IPS-NIHi7 (cell line): ENCODE results near the gene CELF1.

ENCODE experiments used
- DNase-seq: peaks from one replicate; pipeline ENCODE4 v3.0.0; 2012; ENCODE audit warnings: mixed read lengths; ENCODE audit errors: extremely low spot score

The CELF1 gene

DNA sequence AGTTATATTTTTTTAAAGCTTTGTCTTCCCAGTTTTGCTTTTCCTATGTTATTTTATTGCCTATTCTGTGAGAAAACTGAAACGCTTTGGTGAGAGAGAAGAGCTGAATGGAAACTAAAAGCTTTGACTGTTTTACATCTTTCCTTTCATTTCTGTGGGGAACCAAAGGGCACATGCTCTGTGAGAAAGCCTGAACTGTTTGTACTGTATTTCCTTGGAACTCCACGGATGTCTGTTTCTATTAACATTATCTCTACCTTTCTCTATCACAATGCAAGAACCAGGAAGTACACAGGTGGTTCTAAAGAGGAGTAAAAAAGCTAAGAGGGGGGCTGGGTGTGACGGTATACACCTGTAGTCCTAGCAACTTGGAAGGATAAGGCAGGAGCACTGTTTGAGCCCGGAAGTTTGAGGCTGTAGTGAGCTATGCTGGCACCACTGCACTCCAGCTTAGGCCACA, 43.8 kb downstream of the CELF1 start:
- DNase-seq: no peak

DNA sequence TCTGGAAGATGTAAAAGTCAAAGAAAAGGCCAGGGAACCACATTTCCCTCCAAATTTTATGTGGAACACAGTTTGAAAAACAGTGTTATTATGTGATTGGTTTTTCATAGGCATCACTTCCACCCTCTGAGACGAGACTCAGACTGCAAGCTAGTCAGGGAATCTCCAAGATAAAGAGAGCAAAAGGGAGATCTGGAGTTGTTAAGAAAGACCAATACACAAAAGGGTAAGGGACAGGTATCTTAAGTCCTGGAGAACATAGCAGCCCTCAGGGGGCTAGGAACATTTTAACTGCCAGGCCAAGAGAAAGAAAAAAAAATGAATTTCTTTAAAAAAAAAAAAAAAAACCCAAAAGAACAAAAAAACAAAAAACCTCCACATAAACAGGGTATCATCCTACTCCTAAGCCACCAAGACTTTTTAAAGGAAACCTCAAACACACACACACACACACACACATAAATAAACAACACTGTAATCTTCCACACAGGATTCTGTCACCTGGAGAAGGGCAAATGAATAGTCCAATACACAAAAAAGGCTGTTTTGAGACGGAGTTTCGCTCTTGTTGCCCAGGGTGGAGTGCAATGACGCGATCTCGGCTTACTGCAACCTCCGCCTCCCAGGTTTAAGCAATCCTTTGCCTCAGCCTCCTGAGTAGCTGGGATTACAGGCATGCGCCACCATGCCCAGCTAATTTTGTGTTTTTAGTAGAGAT, 44.5 kb downstream of the CELF1 start:
- peak; percentile 25 for DNase-seq

DNA sequence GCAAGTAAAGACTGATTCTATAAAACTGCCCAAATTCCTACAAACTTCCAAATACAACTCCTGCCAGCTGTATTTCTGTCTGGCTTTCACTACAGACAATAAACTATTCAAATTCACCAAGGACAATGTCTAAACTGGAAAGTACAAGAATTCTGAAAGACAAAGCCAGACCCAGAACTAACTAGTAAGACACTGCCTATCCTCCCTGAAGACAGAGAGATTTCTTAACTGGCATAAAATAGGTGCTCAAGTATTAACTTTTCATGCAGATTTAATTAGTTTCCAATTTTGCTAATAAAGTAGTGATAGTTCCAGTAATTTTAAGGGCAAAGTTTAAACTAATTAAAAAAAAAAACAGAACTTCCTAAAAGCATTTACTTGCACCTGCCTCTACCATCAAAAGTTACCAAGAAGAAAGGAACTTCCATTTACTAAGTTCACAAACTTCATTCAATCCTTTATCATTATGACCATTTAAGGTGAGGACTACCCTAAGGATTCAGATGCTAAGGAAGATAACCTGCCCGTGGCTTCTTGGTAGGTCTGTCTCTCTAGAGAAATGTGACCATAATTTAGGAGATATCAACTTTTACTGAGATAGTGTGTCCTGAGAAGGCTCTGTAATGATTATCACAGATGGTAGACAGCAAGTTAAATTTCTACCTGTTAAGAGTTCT, 45.2 kb downstream of the CELF1 start:
- DNase-seq: no peak

DNA sequence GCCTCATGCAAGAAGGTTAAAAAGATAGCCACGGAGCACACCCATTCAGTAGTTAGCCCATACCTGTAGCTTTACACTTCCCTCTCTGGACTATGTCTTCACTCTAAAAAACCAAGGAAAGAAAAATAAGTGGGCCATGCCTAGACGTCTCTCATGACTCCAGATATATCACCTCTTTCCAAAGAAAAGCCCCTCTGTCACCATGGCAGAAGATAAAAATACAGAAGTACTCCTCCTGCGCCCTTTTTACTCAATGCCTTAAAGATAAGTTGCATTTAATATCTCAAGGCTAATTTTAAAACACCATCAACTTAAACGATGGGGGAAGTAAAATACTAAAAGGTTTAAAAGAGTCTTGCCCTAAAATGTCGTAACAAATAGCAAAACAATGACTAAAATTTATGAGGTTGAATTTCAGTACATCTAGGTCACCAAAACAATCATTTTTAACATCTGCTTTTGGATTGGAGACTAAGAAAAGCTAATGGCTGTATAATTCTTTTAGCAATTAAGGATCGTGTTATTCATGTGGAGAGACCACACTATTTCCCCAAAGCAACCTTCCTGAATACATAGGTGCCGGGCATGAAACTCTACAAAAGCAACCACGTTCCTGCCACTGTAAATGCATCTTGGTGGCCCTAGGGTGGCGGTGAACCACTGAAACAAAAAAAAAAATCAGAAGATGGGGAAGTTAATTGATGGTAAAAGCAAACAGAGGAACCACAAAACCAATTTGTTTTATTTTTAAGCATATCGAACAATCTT, 46.0 kb downstream of the CELF1 start:
- DNase-seq: no peak

DNA sequence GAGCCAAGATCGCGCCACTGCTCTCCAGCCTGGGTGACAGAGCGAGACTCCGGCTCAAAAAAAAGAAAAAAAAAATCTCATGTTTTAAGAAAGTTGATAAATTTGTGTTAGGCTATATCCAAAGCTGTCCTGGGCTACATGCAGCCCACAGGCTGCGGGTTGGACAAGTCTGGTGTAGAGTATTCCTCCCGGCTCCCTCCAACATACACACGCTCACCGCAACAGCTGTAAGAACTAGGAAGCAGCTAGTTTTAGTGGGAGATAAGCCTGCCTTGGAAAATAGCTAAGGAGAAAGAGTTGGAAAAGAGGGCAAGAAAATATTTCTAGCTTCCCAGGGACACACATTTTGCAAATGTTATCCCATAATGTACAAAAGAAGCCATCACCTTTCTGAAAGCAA, 46.6 kb downstream of the CELF1 start:
- no peak for DNase-seq

DNA sequence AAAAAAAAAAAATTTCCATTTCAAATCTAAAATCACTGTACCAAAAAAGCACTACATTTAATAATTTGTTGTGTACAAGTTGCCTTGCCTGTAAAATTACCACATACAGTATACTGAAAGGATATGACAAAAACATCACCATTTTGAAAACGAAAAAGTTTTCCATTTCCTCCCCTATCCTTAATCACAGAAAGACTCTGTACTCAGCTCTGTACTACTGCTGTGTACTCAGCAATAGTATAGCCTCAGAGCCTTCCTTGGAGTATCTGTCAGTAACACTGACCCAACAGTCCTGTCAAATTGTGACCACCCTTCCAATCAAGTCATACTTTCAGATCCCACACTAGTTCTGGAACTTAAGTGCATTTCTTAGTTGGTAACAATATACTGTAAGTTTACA, 48.0 kb downstream of the CELF1 start:
- DNase-seq: no peak

DNA sequence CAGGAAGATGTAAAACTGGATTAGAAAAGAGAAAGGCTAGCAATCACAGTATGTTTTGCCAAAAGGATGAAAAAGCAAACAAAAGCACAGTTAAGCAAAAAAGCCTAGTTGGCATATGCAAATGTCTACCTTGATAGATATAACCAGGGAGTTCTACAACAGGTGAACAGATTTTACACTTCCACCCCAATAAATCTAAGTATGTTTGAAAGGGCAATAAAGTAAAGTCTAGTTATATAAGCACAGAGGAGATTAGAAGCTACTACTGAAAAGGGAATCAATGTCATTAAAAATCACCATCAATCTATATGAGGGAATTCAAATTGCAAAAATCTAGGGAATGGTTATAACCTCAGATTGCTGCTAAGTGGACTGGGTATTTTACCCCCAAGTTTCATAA, 49.7 kb downstream of the CELF1 start:
- DNase-seq: no peak

DNA sequence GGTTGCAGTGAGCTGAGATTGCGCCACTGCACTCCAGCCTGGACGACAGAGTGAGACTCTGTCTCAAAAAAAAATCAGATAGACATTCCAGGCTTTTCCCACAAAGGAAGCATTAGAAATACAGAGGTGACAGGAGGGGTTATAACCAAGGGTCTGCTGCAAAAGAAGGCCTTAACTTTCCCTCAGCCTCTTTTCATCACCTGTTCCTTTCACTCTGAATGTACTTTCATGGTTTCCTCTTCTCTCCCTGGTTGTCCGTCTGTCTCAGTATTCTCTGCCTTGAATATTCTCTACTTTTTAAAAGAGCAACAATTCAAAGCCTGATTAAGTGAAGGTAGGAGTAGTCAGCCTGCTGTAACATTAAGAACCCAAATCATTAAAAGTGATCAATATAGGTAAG, 50.2 kb downstream of the CELF1 start:
- DNase-seq: no peak

DNA sequence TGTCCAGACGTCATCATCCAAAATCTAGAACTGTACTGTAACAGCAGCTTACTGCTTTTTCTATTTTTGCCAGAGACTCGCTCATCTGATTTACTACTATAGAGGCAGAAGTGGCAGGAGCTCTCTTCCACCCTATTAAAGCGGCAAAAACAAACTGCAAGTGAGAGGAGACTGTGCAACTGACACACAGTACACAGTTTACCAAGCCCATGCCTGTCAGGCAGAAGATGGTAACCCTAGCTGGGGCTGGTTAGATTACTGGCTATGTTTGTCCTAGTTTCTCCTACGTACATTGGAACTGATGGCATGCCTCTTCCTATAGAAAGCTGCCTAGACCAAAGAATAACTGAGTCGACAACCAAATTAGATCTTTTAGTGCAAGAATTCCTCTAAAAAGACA, 51.8 kb downstream of the CELF1 start:
- DNase-seq: no peak

DNA sequence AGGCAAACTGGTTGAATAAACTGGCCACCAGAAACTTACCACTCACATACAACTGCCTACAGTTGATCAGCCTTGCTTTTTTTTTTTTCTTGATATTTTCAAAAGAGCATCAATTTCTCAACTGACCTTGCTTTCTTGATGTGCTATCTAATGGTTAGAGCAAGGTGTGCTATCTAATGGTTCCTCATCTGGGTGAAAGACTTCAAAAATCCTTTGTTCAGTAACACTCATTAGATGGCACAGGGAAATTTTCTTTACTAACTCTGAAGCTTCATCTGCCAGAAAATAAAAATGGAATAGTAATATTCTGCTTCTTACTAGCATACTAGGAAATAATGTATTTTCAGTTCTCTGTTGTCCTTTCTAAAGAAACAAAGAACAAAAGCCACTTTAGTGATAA, 52.8 kb downstream of the CELF1 start:
- no peak for DNase-seq

DNA sequence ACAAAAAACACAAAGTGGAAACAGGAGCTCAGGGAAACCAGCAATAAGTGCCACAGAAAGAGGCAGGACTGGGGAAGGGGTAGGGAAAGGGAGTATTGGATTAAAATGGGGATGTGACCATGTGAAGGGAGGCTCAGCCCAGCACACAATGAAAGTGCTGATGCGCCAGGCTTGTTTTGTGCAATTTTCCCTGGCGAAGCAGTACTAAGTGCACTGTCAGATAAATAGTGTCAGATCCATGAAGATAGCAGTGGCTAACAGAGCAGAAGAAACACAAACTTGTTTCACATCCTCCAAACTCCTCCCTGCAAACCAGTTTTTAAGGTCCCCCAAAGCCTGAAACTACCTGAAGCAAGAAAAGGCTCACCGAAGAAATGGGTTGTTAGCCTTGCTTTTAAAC, 53.3 kb downstream of the CELF1 start:
- no peak for DNase-seq

DNA sequence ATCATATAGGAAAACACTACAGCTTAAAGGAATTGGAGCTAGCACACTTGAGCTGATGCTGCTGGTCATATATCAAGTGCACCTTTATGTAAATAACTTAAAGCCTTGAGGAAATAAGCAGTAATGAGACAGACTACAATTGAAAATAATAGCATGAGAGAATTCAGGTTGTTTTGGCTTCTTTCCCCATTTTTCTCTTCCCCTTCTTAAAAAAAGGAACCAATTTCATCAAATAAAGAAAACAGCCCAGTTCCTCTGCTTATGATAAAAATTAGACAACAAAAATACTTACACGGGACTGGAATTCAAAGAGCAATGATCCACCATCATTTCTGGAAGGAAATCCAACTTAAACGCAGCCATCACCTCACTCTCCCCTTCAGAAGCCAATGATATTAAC, 53.8 kb downstream of the CELF1 start:
- no peak for DNase-seq

DNA sequence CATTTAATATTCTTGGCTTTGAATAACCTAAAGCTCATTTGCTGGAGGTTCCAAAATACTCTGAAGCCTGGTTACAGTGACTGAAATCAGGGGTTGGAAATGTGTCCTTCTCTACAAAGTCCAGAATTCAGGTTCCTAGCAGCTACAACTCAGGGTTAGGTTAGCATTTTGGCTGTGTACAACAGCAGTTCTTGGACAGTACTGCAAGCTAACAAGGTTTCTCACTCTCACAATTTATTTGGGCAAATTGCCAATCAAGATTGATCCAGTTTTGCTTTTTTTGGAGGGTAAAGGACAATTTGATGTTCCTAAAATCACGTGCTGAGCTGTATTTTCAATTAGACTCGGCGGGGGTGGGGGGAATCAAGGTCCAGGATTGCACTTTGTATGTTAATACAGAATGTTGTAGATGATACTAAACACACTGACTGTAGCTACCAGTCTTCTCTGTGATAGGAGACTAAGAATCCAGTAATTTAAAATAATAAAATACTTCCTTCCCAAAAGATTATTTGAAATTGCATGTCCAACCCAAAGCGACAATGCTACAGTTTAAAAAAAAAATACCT, 54.3 kb downstream of the CELF1 start:
- no peak for DNase-seq

DNA sequence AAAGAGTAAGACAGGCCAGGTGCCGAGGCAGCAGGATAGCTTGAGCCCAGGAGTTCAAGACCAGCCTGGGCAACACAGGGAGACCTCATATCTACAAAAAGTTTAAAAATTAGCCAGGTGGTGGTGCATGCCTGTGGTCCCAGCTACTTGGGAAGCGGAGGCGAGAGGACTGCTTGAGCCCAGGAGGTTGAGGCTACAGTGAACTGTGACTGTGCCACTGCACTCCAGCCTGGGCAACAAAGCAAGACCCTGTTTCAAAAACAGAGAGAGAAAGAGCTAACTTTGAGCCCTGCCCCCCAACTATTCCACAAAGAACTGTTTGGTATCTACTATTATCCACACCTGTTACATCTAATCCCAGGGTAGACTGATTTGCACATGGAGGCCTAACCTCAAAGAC, 54.8 kb downstream of the CELF1 start:
- DNase-seq: no peak

DNA sequence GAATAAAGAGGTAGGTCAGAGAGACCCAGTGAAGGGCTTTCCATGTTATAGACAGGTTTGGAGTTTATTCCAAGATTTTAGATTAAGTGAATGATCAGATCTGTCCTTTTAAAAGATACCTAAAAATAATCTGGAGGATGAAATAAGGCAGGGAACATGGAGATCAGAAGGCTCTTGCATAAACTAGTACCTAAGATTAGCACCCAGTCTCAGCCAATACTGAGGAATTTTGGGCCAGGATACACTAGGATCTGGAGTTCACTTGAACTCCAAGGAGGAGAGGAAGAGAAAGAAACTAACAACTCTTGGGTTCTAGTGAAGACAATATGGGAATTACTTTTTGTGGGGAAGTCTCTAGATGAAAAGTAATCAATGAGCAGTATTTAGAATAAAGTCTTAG, 56.1 kb downstream of the CELF1 start:
- DNase-seq: no peak

DNA sequence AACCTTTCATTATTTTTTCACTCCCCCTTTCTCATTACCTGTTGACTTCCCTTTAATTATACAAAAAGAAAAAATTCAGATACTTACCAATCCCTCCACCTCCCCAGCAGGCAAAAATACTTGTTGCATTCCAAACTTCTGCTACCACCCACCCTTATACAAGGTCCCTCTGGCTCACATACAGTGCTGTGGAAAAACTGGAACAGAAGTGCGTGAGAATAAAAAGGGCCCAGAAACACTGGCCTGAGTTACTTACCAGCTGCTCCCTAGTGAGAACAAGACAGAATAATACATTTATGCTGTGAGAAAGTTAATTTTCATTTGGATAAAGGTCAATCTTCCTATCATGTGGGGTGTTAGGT, 57.1 kb downstream of the CELF1 start:
- DNase-seq: no peak

DNA sequence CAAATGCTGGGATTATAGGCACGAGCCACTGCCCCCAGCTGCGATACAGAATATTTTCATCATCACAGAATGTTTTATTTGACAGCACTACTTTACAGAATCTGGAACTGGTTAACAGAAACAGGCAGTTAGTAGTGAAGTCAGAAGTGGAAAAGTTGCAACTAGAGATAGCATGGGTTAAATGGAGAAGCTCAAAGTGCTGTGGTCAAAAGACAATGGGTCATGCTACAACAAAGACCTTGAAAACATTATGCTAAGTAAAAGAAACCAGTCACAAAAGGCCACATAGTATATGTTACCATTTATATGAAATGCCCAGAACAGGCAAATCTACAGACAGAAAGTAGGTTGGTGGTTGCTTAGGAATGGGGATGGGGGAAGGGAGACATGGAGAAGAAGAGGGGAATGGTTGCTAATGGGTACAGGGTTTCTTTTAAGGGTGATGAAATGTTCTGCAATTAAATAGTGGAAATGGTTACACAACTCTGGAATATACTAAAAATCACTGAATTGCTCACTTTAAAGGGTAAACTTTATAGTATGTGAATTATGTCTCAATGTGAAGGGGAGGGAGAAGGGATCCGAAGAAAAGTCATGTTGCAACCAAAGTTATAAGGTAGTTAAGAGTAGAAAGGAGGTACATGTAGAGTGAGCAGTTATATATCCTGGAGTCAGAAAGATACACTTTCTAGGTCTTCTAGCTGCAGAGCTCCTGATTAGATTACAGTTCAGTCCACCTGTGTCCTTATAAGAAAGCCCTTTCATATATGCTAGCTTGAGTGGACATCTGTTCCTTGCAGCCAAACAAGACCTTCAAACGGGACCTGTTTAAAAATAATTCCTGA, 57.7 kb downstream of the CELF1 start:
- no peak for DNase-seq

DNA sequence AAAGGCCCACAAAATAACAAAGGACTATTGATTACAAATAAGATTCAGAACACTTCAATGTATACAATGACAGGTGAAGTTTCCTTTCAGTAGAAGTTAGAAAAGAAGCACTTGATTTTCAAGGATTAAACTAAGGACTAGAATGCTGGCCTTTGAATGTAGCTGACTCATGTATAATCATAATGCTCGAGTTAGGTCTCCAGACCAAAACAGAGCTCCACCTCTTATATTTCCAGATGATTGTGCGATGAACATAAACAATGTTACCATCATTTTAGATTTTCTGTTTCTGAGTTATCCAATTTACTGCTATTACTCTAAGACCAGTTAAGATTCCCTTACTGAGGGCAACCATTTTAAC, 63.6 kb downstream of the CELF1 start:
- no peak for DNase-seq

DNA sequence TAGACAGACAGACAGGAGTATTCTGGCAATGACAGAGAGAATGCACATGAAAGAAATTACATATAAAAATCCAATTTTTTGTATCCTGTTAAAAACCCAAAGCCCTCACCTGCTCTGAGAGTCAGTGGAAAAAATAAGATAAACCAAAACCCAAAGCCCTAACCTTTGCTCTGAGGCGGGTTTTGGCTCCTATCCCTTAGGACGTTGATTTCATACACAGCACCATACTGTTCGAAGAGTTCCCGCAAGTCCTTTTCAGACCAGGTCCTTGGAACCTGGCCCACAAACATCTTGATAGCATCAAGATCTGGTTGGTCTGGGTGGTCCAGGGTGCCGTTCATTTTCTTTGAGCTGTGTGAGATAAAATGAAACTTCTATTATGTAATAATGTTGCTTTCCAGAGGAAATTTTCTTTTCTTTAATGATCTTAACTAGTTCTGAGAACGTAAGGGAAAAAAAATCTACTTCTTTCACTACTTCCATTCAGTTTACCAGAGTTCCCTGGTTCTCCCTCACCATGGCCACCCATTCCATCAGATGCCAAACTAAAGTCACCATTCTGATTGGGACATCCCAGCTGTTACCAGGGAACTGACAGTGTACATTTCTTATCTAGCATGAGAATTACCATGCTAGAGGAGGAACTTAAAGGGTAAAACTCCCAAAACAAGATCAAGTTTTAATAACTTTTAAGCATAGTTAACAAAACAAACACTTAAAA, 64.1 kb downstream of the CELF1 start:
- no peak for DNase-seq

DNA sequence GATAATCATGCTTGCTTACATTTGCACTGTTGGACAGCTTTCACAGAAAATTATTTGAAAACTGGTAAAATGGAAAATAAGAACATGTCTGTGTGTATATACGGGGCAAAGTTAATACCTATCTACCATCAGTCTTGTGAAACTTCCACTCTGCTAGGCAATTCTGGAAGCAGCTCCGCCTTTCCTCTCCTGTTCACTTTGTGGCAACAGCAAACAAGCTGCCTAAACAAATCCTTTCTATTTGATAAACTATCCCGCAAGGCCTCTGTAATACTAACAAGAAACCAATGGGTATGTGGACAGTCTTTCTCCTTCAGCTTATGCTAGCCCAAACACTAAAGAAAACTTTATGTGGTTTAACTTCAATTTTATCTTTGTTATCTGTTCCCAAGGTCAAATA, 64.8 kb downstream of the CELF1 start:
- DNase-seq: no peak

DNA sequence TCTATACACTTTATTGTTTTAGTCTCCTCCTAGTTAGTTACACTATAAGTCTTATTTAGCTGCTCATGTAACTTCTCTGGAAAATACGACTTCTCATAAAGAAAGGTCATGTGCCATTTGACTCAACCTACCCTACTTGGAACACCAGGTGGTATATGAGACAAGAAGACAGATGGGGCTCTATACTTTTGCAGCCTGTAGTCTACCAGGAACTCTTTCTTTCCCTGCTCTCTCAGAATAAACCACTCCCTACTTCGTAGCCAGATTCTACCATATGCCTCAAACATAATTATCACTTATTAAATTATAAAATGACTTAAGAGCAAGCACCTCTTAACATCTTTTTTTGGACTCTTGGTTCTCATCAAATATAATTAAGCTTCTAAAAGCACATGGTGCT, 65.5 kb downstream of the CELF1 start:
- no peak for DNase-seq
